ENCODE results near the gene SLC25A19.

DNA sequence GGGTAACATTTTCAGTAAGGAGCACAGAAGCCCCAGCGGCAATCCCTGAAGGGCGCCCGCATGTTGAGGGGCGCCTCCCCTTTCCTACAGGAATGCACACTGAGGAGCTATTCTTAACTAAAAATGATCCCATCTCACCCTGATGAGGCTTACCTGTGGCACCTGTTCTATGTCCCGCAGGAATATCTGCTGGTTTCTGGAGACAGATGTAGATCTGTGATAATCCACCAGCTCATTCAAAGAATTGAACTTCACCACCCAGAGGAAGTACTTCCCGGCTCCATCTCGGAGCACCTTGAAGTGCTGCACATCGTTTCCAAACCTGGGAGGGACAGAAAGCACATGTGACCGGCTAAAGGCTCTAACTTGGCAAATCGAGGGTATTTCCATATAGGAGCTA is 32.3 kb upstream of the SLC25A19 start:
- TF ChIP-seq EZH2 (IDR thresholded peaks at IDR 0.05; ENCODE audit: borderline replicate concordance, low read length) = no peak
- TF ChIP-seq, protein P1, sequence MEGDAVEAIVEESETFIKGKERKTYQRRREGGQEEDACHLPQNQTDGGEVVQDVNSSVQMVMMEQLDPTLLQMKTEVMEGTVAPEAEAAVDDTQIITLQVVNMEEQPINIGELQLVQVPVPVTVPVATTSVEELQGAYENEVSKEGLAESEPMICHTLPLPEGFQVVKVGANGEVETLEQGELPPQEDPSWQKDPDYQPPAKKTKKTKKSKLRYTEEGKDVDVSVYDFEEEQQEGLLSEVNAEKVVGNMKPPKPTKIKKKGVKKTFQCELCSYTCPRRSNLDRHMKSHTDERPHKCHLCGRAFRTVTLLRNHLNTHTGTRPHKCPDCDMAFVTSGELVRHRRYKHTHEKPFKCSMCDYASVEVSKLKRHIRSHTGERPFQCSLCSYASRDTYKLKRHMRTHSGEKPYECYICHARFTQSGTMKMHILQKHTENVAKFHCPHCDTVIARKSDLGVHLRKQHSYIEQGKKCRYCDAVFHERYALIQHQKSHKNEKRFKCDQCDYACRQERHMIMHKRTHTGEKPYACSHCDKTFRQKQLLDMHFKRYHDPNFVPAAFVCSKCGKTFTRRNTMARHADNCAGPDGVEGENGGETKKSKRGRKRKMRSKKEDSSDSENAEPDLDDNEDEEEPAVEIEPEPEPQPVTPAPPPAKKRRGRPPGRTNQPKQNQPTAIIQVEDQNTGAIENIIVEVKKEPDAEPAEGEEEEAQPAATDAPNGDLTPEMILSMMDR (IDR thresholded peaks at IDR 0.05; ENCODE audit: low read length) = no peak

All from OCI-LY1 (cell line).